ENCODE measurements around the gene TSPAN18.

TSPAN18 gene

DNA sequence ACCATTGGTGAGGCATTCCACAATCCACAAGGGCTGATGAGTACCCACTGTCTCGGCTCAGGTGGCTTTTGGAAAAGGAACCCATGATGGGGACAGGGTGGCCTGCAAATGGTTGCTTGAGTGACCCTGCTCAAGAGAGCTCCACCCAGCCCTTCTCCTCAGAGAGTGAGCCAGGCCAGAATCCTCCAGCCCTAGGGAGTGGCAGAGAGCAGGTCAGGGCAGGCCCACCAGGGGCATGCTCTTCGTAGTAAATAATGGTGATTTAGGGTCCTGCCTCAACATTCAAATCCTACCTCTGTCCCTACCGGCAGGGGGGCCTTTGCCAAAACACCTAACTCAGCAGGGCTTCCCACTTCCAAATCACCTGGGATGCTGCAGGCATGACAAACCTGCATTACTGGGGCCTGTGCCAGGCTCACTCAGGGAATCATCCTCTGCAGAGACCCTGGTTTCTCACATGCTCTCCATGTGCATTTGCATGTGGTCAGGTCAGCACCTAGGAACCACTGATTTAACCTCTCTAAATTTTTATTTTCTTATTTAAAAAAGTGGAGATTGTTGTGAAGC lies 241.3 kb downstream of the TSPAN18 start:
- TF ChIP-seq EZH2phosphoT487 (IDR thresholded peaks at IDR 0.05; ENCODE audit: borderline replicate concordance, low read length), result no peak
- TF ChIP-seq, protein P1, sequence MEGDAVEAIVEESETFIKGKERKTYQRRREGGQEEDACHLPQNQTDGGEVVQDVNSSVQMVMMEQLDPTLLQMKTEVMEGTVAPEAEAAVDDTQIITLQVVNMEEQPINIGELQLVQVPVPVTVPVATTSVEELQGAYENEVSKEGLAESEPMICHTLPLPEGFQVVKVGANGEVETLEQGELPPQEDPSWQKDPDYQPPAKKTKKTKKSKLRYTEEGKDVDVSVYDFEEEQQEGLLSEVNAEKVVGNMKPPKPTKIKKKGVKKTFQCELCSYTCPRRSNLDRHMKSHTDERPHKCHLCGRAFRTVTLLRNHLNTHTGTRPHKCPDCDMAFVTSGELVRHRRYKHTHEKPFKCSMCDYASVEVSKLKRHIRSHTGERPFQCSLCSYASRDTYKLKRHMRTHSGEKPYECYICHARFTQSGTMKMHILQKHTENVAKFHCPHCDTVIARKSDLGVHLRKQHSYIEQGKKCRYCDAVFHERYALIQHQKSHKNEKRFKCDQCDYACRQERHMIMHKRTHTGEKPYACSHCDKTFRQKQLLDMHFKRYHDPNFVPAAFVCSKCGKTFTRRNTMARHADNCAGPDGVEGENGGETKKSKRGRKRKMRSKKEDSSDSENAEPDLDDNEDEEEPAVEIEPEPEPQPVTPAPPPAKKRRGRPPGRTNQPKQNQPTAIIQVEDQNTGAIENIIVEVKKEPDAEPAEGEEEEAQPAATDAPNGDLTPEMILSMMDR (IDR thresholded peaks at IDR 0.05; ENCODE audit: low read depth, low read length, poor library complexity, severe bottlenecking), result no peak
- no peak overlapping the region for H3K27ac ChIP-seq (ENCODE audit: low read depth, low read length)

DNA sequence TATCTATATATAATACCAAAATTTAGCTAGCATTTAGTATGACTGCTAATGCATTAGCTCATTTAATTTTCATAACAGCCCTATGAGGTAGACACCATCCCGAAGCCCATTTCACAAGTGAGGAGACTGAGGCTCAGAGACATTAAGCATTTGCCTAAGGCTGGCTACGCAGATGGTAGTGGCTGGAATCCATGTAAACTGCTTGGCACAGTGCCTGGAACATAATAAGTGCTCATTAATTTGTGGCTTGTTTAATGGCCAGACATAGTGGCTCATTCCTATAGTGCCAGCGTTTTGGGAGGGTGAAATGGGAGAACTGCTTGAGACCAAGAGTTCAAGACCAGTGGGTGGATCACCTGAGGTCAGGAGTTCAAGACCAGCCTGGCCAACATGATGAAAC lies 241.7 kb downstream of the TSPAN18 start:
- Histone ChIP-seq H3F3A (ENCODE audit: control insufficient read depth, insufficient read depth) (no peaks in the 10 kb centered on the region), H3K27me3 (ENCODE audit: control insufficient read depth, low read length) (no peaks in the 10 kb centered on the region), H3K27ac (ENCODE audit: low read depth, low read length) (no peak overlapping the region), H3K4me3 (ENCODE audit: low read length) (no peak overlapping the region), H3K4me2 (ENCODE audit: low read length) (no peak overlapping the region), H3K4me1 (ENCODE audit: control insufficient read depth, low read length) (peaks cover 4% of the 10 kb centered on the region; the same call in 1 of the 2 replicates), H3K79me2 (ENCODE audit: control insufficient read depth, low read length) (no peaks in the 10 kb centered on the region), H3K9me2 (replicated peaks; ENCODE audit: control insufficient read depth, low read length) (no peaks in the 10 kb centered on the region), H3K36me3 (ENCODE audit: control insufficient read depth, low read length) (no peaks in the 10 kb centered on the region), H3K9me3 (ENCODE audit: control insufficient read depth, insufficient read depth, low read length) (no peaks in the 10 kb centered on the region), H4K20me1 (ENCODE audit: control insufficient read depth, insufficient read depth, low read depth, low read length) (no peaks in the 10 kb centered on the region)
- TF ChIP-seq EZH2phosphoT487 (IDR thresholded peaks at IDR 0.05; ENCODE audit: borderline replicate concordance, low read length), result no peak
- TF ChIP-seq, protein P1 (IDR thresholded peaks at IDR 0.05; ENCODE audit: low read depth, low read length, poor library complexity, severe bottlenecking), result no peak

More for the DNA sequence above, 241.3 kb downstream of the TSPAN18 start:
- no peaks in the 10 kb centered on the region for H4K20me1 ChIP-seq (ENCODE audit: control insufficient read depth, insufficient read depth, low read depth, low read length)
- H3K4me2 ChIP-seq (ENCODE audit: low read length), result no peak overlapping the region
- H3K4me1 ChIP-seq (ENCODE audit: control insufficient read depth, low read length), result peaks cover 4% of the 10 kb centered on the region; the same call in 1 of the 2 replicates
- no peaks in the 10 kb centered on the region for H3K79me2 ChIP-seq (ENCODE audit: control insufficient read depth, low read length)
- no peak overlapping the region for H3K4me3 ChIP-seq (ENCODE audit: low read length)
- H3K36me3 ChIP-seq (ENCODE audit: control insufficient read depth, low read length), result no peaks in the 10 kb centered on the region
- no peaks in the 10 kb centered on the region for H3F3A ChIP-seq (ENCODE audit: control insufficient read depth, insufficient read depth)
- no peaks in the 10 kb centered on the region for H3K27me3 ChIP-seq (ENCODE audit: control insufficient read depth, low read length)
- no peaks in the 10 kb centered on the region for H3K9me2 ChIP-seq (replicated peaks; ENCODE audit: control insufficient read depth, low read length)
- H3K9me3 ChIP-seq (ENCODE audit: control insufficient read depth, insufficient read depth, low read length), result no peaks in the 10 kb centered on the region

DNA sequence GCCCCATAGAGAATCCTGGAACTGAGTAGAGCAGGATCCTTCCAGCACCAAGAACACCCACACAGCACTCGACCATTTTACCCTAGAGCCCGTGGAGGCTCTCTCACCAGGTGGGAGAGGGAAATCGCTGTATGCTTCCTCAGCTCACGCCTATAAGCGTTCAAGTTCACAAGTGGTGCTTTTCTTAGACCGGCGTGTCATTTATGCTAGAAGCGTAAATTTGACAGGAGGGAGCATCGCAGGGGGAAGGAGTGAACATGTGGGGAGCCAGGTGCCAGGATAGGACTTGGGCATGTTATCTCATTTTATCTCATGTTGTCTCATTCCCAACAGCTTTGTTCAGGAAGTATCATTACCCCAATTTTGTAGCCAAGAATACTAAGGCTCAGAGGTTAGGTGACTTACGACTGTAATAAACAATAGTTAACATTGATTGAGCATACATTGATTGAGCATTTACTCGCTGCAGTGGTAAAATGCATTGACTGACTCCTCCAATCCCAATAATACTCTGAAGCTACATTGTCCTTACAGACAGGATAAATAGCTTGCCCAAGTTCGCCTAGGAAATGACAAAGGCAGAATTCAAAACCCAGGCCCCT lies 243.0 kb downstream of the TSPAN18 start:
- Histone ChIP-seq H3K9me2 (replicated peaks; ENCODE audit: control insufficient read depth, low read length) (no peaks in the 10 kb centered on the region), H3F3A (ENCODE audit: control insufficient read depth, insufficient read depth) (no peaks in the 10 kb centered on the region), H4K20me1 (ENCODE audit: control insufficient read depth, insufficient read depth, low read depth, low read length) (no peaks in the 10 kb centered on the region), H3K79me2 (ENCODE audit: control insufficient read depth, low read length) (no peaks in the 10 kb centered on the region), H3K4me3 (ENCODE audit: low read length) (no peak overlapping the region), H3K27me3 (ENCODE audit: control insufficient read depth, low read length) (no peaks in the 10 kb centered on the region), H3K36me3 (ENCODE audit: control insufficient read depth, low read length) (no peaks in the 10 kb centered on the region), H3K27ac (ENCODE audit: low read depth, low read length) (no peak overlapping the region), H3K4me2 (ENCODE audit: low read length) (no peak overlapping the region), H3K4me1 (ENCODE audit: control insufficient read depth, low read length) (peaks cover 1% of the 10 kb centered on the region; the same call in 1 of the 2 replicates), H3K9me3 (ENCODE audit: control insufficient read depth, insufficient read depth, low read length) (no peaks in the 10 kb centered on the region)
- no peak for TF ChIP-seq EZH2phosphoT487 (IDR thresholded peaks at IDR 0.05; ENCODE audit: borderline replicate concordance, low read length)
- TF ChIP-seq, protein P1 (IDR thresholded peaks at IDR 0.05; ENCODE audit: low read depth, low read length, poor library complexity, severe bottlenecking), result no peak

All from DOHH2 (cell line).